IMR-90 (cell line): ENCODE results near the gene CELA2B. TPM values are rescaled to one million over a fixed set of nuclear protein-coding genes. Genes with fewer than 3 reads are reported as not detected.
"Not testable (repeated sequence)": the region's sequence is repeated elsewhere in the genome, so short reads cannot be mapped to it uniquely, and the experiment has no call there.

Experiments used
- ATAC-seq: fragments of 200-7000 bp; cut with Tn5 transposase; 2 replicates; pipeline ENCODE4 v1.9.1; 2020; ENCODE audit warnings: low read depth, mild to moderate bottlenecking, moderate library complexity
- BruUV-seq: library from RNA; stranded (reverse); fragments of 400-500 nt; replicated peaks from 2 replicates; lab custom pipeline; 2021; lab: Mats Ljungman, UMichigan
- CTCF ChIA-PET: fragments of 300-600 bp; formaldehyde crosslinking; extraction: SDS; loops from one replicate; lab custom pipeline; 2021; ENCODE audit warnings: antibody characterized with exemption; lab: Yijun Ruan, JAX
- POLR2A ChIA-PET: fragments of 300-600 bp; sonication (Branson Sonifier 250); formaldehyde crosslinking; loops from one replicate; lab custom pipeline; 2022; ENCODE audit warnings: antibody characterized with exemption; ENCODE audit not compliant: unreplicated experiment; lab: Charles Lee
- DNase-seq: peaks from one replicate; pipeline ENCODE4 v3.0.0; 2013
- H2AFZ ChIP-seq: replicated peaks from 2 replicates; pipeline ENCODE3; 2013; ENCODE audit warnings: low read length, mild to moderate bottlenecking; ENCODE audit not compliant: poor library complexity
- H2AK5ac ChIP-seq: 2 replicates; pipeline ENCODE4 v1.6.1; 2013; ENCODE audit warnings: low read depth, low read length, inconsistent platforms
- H2AK9ac ChIP-seq: replicated peaks from 2 replicates; pipeline ENCODE3; 2013; ENCODE audit warnings: mild to moderate bottlenecking, low read depth, low read length, moderate library complexity; ENCODE audit not compliant: poor library complexity
- H2BK120ac ChIP-seq: 2 replicates; pipeline ENCODE4 v1.6.1; 2013; ENCODE audit warnings: low read depth, low read length, inconsistent platforms
- H2BK15ac ChIP-seq: 3 replicates; pipeline ENCODE4 v1.6.1; 2013; ENCODE audit warnings: low read depth, low read length, inconsistent platforms
- H2BK20ac ChIP-seq: 2 replicates; pipeline ENCODE4 v1.6.1; 2013; ENCODE audit warnings: low read depth, mild to moderate bottlenecking, inconsistent platforms, low read length, moderate library complexity
- H2BK5ac ChIP-seq: 2 replicates; pipeline ENCODE4 v1.6.1; 2013; ENCODE audit warnings: mild to moderate bottlenecking, low read depth, low read length, inconsistent platforms; ENCODE audit not compliant: poor library complexity, severe bottlenecking
- H3K14ac ChIP-seq: replicated peaks from 2 replicates; pipeline ENCODE4 v1.6.1; 2013; ENCODE audit warnings: low read depth, low read length, inconsistent platforms
- H3K18ac ChIP-seq: 2 replicates; pipeline ENCODE4 v1.6.1; 2013; ENCODE audit warnings: low read depth, low read length, control low read depth
- H3K23ac ChIP-seq: 2 replicates; pipeline ENCODE4 v1.6.1; 2013; ENCODE audit warnings: low read depth, low read length, inconsistent platforms
- H3K27ac ChIP-seq: 2 replicates; pipeline ENCODE4 v1.5.1; 2013; ENCODE audit warnings: mild to moderate bottlenecking, control low read depth, low read length; ENCODE audit not compliant: insufficient read depth
- H3K27me3 ChIP-seq: 2 replicates; pipeline ENCODE4 v1.6.1; 2013; ENCODE audit warnings: low read length; ENCODE audit not compliant: control insufficient read depth, insufficient read depth
- H3K36me3 ChIP-seq: 2 replicates; pipeline ENCODE4 v1.6.1; 2013; ENCODE audit warnings: low read length, mixed read lengths; ENCODE audit not compliant: control insufficient read depth, insufficient read depth
- H3K4ac ChIP-seq: 2 replicates; pipeline ENCODE4 v1.6.1; 2013; ENCODE audit warnings: low read depth, low read length, inconsistent platforms
- H3K4me1 ChIP-seq: 2 replicates; pipeline ENCODE4 v1.6.1; 2013; ENCODE audit warnings: low read length, mixed read lengths; ENCODE audit not compliant: control insufficient read depth, insufficient read depth
- H3K4me2 ChIP-seq: 2 replicates; pipeline ENCODE4 v1.6.1; 2013; ENCODE audit warnings: low read depth, mild to moderate bottlenecking, control low read depth, low read length, moderate library complexity
- H3K4me3 ChIP-seq: 2 replicates; pipeline ENCODE4 v1.5.1; 2013; ENCODE audit warnings: low read depth, mild to moderate bottlenecking, control low read depth, low read length, moderate library complexity; ENCODE audit not compliant: insufficient read depth
- H3K56ac ChIP-seq: 2 replicates; pipeline ENCODE4 v1.6.1; 2013; ENCODE audit warnings: low read length, inconsistent platforms; ENCODE audit not compliant: insufficient read depth; ENCODE audit errors: extremely low read depth
- H3K79me1 ChIP-seq, 2 experiments: 2 replicates each; pipeline ENCODE4 v1.6.1; 2013; ENCODE audit warnings: low read length in 2 of 2, inconsistent platforms in 1 of 2, low read depth in 1 of 2
- H3K9ac ChIP-seq: 2 replicates; pipeline ENCODE4 v1.6.1; 2013; ENCODE audit warnings: low read depth, low read length, control low read depth
- H3K9me1 ChIP-seq: 2 replicates; pipeline ENCODE4 v1.6.1; 2013; ENCODE audit warnings: low read length, inconsistent platforms; ENCODE audit not compliant: insufficient read depth
- H3K9me3 ChIP-seq: 2 replicates; pipeline ENCODE4 v1.6.1; 2013; ENCODE audit warnings: low read length; ENCODE audit not compliant: control insufficient read depth, insufficient read depth
- H4K20me1 ChIP-seq: 2 replicates; pipeline ENCODE4 v1.6.1; 2013; ENCODE audit warnings: low read length, inconsistent platforms; ENCODE audit not compliant: insufficient read depth
- H4K5ac ChIP-seq: 2 replicates; pipeline ENCODE4 v1.6.1; 2013; ENCODE audit warnings: mild to moderate bottlenecking, low read depth, low read length, control low read depth
- H4K8ac ChIP-seq, 2 experiments: 2 replicates each; pipeline ENCODE4 v1.6.1; 2013; ENCODE audit warnings: low read depth in 2 of 2, low read length in 2 of 2, control low read depth in 1 of 2, inconsistent platforms in 1 of 2
- H4K91ac ChIP-seq: 2 replicates; pipeline ENCODE4 v1.6.1; 2013; ENCODE audit warnings: low read depth, low read length, inconsistent platforms; ENCODE audit not compliant: insufficient read depth
- CEBPB ChIP-seq: IDR thresholded peaks from 2 replicates; pipeline ENCODE4 v1.6.1; 2012; ENCODE audit warnings: low read depth, low read length, improper control_type of control experiment
- WGBS, 2 experiments: methylation state at CpG; one replicate each; pipeline versions ENCODE4 v1.1.5 to v1.1.7; 2013; ENCODE audit warnings: missing lambda C conversion rate in 2 of 2; ENCODE audit not compliant: insufficient read length in 1 of 2; ENCODE audit errors: extremely low coverage in 2 of 2; 5-methylcytosine and 5-hydroxymethylcytosine counted together
- dilution Hi-C: fragments of 300-500 bp; cut with HindIII; formaldehyde crosslinking; loops from one replicate; pipeline ENCODE4 v1.14.3; 2018; ENCODE audit warnings: low sequenced_read_pairs; ENCODE audit not compliant: unreplicated experiment
- in situ Hi-C: fragments of 300-500 bp; cut with MboI; formaldehyde crosslinking; loops from 3 replicates; pipeline ENCODE4 v1.14.3; 2019; ENCODE audit warnings: low sequenced_read_pairs, inconsistent platforms, mixed read lengths
- intact Hi-C: fragments of 100-400 bp; cut with micrococcal nuclease; formaldehyde crosslinking; loops from 2 replicates; pipeline ENCODE4 v1.10.0; 2022
- polyA plus RNA-seq, 3 experiments: library from polyadenylated mRNA; depleted of rRNA; stranded (reverse); fragments of >200 nt; gene quantifications; 2 replicates each; pipeline ENCODE4 v1.2.3, GENCODE V29; 2012; ENCODE audit warnings: low replicate concordance in 1 of 3
- total RNA-seq: library from RNA; depleted of rRNA; stranded (reverse); fragments of >200 nt; gene quantifications from 2 replicates; pipeline ENCODE4 v1.2.3, GENCODE V29; 2012

The CELA2B gene
- total and polyA plus RNA-seq, 2 of the 4 experiments (the other 2 are of a cell fraction) = not detected

GRCh38 chr1:15434739-15435138 is 41.2 kb upstream of the CELA2B start:
- H3K4me3 ChIP-seq, H4K5ac ChIP-seq, H3K36me3 ChIP-seq, dilution Hi-C loops, in situ Hi-C loops, H2AK5ac ChIP-seq, H3K4ac ChIP-seq, POLR2A ChIA-PET, H2BK120ac ChIP-seq, H3K18ac ChIP-seq, H2BK5ac ChIP-seq, H3K27ac ChIP-seq, H3K23ac ChIP-seq, H3K79me1 ChIP-seq, H3K27me3 ChIP-seq, H2BK20ac ChIP-seq, H3K9me3 ChIP-seq, H4K8ac ChIP-seq, H3K9me1 ChIP-seq, H4K20me1 ChIP-seq, H3K4me2 ChIP-seq, BruUV-seq, H3K14ac ChIP-seq, H4K91ac ChIP-seq, CTCF ChIA-PET, ATAC-seq, H3K56ac ChIP-seq, intact Hi-C loops, H2AK9ac ChIP-seq, H2BK15ac ChIP-seq, H3K9ac ChIP-seq: not testable (repeated sequence)
- peak; percentile 95 for TF ChIP-seq CEBPB
- peaks cover 15% of the 10 kb centered on the region for H3K4me1 ChIP-seq
- DNase-seq = peak; percentile 72
- WGBS, 2 experiments = no CpG with 5 or more reads among the region's 8 CpGs
- H2AFZ ChIP-seq = peak overlapping the region; percentile 13
